HK-2 (cell line): ENCODE measurements around the gene PILRB.
"Not testable (repeated sequence)": the region's sequence is repeated elsewhere in the genome, so short reads cannot be mapped to it uniquely, and the experiment has no call there.

Experiments
- DNase-seq: peaks from one replicate; pipeline ENCODE4 v3.0.0-alpha.2; 2018; ENCODE audit not compliant: unreplicated experiment

The PILRB gene

GRCh38 chr7:100358027-100358856 is at the start of gene PILRB:
TSS of gene PILRB (plus strand) at chr7:100358117. CDS start at chr7:100358303, 186 bp downstream.
- DNase-seq, result no peak

DNA sequence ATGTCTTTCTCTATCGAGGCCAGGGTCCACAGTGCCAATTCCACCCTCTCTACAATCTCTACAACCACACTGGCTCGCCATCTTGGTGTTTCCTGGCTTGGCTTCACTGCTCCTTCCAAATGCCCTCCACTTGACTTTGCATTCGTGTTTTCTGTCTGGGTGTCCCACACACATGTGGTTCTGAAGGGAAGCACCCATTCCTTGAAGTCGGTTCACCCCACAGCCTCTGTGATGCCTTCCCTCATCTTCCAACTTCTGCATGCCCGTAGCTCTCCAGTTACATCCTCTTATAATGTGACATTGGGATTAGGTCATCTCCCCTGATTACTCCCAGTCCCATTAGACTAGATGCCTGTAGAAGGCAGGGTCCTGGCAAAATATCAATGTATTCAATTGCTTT is 39.6 kb upstream of the PILRB start:
- DNase-seq, result not testable (repeated sequence)

DNA sequence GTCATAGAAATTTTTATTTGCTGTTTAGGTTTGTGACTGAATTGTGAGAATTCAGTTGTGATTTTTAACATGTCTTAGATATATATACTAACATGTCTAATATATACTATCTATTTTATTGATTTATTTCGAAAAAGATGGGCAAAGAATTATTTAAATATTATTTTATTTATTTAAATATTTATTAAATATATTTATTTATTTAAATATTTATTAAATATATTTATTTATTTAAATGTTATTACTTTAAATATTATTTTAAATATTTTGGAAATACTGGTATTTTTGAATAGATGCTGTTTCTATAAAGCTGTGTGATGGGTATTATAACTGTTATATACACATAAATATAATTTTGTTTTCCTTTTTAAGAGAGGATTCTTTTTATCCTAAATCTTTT is 36.3 kb upstream of the PILRB start:
- DNase-seq, result not testable (repeated sequence)

- DNase-seq, result not testable (repeated sequence)
Observed at GRCh38 chr7:100324194-100324593, 33.7 kb upstream of the PILRB start.

- not testable (repeated sequence) for DNase-seq
Observed at GRCh38 chr7:100325671-100326070, 32.2 kb upstream of the PILRB start.

- not testable (repeated sequence) for DNase-seq
Observed at GRCh38 chr7:100326914-100327313, 31.0 kb upstream of the PILRB start.

DNA sequence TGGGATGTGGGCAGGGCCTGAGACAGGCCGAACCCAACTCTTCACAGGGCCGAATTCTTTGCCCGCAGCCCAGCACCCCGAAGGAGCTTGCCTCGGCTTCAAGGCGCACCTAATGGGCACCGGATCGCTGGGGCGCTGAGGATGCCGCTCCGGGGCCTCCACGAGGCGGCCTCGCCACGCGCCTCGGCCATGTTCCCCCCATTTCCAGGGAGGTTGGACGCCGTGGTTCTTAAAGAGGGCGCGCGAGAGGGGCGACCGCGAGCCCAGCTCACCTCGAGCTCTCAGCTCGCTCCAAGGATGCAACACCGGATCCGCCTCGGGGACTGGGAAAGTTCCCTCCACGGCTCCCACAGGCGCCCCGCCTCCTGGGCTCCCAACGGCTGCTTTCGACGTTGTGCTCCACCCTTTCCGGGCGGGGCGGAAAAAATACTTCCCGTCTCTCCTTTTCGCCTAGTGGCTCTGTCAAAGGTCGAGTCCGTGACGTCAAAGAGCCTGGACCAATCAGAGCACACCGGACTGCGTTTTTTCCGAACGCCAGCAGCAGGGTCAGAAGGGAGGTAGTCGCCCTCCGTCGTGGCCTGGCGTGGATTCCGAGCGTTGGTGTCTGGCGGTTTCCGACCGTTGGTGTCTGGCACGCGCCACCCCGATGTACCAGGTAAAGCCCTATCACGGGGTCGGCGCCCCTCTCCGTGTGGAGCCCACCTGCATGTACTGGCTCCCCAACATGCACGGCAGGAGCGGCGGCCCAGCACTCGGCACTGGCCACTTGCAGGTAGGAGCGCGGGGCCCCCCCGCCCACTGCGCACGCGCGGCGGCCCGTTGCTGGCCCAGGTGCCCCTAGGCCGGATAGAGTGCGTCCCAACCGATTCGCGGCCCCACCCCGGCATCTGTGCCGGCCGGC is 22.1 kb upstream of the PILRB start:
- DNase-seq, result peak; percentile 93

GRCh38 chr7:100338083-100338696 is 19.7 kb upstream of the PILRB start:
- DNase-seq, result peak; percentile 59

DNA sequence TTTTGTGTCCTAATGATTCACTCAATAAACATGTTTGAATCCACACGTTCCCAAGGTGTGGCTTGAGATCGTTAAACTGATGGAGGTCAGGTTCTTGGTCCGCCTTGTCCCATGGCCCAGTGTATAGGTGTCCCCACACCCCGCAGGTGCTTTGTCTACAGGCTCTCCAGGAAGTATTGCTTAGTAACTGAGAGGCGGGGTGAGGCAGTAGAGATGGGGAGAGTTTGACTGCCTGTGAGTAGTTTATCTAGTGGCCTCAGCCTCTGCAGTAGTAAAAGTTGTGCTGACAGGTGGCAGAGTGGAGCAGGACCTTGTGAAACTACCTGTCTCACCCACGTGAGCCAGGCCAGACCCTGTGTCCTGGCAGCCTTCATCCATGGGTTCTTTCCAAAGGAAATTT is 16.6 kb upstream of the PILRB start:
- not testable (repeated sequence) for DNase-seq

DNA sequence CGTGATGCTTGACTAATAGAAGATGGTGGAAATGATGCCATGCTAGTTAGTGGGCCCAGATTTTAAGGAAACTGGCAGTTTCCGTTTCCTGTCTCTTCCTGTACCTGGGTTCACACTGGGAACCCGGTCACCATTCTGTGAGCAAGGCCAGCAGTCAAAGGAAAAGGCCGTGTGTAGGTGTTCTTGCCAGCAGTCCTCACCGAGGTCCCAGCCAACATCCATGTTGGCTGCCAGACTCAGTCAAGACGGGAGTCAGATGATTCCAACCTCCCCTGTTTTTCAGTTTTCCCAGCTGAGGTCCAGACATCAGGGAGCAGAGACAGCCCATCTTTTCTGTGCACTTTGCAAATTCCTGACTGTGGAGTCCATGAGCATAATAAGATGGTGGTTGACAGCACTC is 15.2 kb upstream of the PILRB start:
- DNase-seq, result no peak

- not testable (repeated sequence) for DNase-seq
Observed at GRCh38 chr7:100344124-100344559, 13.8 kb upstream of the PILRB start.

- DNase-seq, result not testable (repeated sequence)
Observed at GRCh38 chr7:100344560-100345287, 13.2 kb upstream of the PILRB start.

DNA sequence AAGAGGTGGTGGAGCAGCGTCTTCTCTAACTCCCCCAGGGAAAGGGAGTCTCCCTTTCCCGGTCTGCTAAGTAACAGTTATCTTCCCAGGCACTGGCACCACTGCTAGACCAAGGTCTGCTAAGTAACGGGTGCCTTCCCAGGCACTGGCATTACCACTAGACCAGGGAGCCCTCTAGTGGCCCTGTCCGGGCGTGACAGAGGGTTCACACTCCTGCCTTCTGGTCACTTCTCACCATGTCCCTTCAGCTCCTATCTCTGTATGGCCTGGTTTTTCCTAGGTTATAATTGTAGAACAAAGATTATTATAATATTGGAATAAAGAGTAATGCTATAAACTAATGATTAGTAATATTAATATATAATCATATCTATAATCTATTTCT is 12.6 kb upstream of the PILRB start:
- not testable (repeated sequence) for DNase-seq

GRCh38 chr7:100346921-100347320 is 11.0 kb upstream of the PILRB start:
- DNase-seq, result no peak

DNA sequence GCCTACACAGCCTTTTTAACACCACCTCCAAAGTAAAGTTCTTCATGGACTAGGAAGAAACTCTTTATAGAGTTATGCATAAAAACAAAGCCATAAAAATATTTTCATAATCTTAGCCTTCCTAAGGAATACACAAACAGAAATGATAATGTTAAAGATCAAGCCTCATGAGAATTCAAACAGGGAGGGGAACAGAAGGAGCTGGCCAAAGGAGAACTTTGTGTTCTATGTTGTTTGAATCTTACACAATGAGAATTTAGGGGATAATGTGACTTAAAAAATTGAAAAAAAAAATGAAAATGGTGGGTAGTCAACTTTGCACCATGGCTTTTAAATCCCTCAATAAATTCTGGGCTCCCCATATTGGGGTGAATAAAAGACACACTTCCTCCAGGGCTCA is 9.1 kb upstream of the PILRB start:
- DNase-seq, result no peak

- DNase-seq, result no peak
Observed at GRCh38 chr7:100349757-100350156, 8.2 kb upstream of the PILRB start.

DNA sequence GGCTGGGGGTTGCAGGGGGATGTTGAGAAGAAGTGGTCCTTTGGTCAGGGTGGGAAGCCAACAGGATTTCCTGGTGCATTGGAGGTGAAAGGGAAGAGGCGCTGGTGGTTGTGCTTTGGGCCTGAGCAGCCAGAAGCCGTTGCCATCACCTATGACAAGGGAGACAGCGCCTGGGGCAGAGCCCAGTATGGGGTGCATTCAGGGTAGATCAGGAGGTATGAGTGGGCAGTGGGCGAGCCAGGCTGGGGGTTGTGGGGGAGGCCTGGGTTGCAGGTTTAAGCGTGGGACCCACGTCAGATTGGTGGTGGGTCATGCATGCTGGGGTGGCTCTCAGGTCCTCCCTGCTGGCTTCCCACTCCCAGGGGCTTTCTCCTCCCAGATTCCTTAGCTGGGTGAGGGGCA is 6.3 kb upstream of the PILRB start:
- no peak for DNase-seq

DNA sequence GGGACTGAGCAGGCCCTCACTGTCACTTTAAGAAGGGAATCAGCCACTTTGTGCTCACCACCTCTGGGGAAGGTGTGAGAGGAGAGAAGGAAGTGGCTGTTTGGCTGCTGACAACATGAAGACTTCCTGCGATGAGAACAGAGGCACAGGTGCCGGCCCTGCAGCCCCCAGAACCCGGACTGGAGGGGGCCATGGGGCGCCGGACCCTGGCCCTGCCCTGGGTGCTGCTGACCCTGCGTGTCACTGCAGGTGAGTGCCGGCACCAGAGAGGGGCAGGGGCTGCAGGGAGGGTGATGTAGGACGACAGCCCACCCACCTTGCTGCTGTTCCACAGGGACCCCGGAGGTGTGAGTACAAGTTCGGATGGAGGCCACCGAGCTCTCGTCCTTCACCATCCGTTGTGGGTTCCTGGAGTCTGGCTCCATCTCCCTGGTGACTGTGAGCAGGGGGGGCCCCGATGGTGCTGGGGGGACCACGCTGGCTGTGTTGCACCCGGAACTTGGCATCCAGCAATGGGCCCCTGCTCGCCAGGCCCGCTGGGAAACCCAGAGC is 5.6 kb upstream of the PILRB start:
- not testable (repeated sequence) for DNase-seq

GRCh38 chr7:100352984-100353684 is 4.8 kb upstream of the PILRB start:
- DNase-seq, result no peak

DNA sequence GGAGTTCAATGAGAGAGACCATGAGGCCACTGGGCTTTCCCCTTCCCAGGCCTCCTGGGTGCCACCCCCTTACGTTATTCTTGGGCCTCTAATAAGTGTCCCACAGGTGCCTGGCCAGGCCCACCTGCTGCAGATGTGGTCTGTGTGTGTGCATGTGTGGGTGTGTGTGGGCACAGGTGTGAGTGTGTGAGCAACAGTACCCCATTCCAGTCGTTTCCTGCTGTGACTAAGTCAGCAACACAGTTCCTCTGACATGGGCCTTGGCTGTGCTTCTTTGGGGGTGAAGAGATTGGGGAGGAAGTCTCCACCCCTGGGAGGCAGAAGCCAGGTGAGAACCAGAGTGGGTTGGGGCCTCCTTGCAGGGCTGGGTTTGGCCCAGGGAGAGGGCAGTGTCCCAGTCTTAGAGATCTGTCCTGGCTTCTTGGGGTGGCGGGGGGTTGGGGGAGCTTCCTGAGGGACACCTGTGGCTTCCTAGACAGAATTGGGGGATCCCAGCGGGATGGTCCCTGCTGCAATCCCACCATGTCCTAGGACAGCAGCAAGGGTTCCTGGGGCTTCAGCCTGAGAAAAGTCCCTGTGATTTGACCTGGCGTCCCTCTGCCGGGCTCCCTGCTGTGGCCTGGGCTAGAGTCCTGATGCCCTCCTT is 4.1 kb upstream of the PILRB start:
- DNase-seq, result no peak
